Activated naive CD4-positive, alpha-beta T cell treated with anti-CD3 and anti-CD28 coated beads, Interleukin-2, amount 10 ng/mL, durations not matched to agents 7 days and 5 days (primary cell): ENCODE measurements around the gene NCKAP5.

ENCODE experiments used
- CTCF ChIA-PET: fragments of 350-600 bp; sonication (Branson Sonifier 250); formaldehyde crosslinking; loops from one replicate; lab custom pipeline; 2021; ENCODE audit warnings: antibody characterized with exemption; lab: Charles Lee
- DNase-seq: peaks from one replicate; pipeline ENCODE4 v3.0.0-alpha.2; 2020
- H3K27ac Mint-ChIP-seq: one replicate; pipeline ENCODE4 v1.8.0; 2021; ENCODE audit warnings: mild to moderate bottlenecking, moderate library complexity, mixed read lengths
- H3K27me3 Mint-ChIP-seq: one replicate; pipeline ENCODE4 v1.8.0; 2021; ENCODE audit warnings: mild to moderate bottlenecking, mixed read lengths
- H3K36me3 Mint-ChIP-seq: one replicate; pipeline ENCODE4 v1.8.0; 2021; ENCODE audit warnings: mixed read lengths
- H3K4me1 Mint-ChIP-seq: one replicate; pipeline ENCODE4 v1.8.0; 2021; ENCODE audit warnings: mixed read lengths
- H3K4me3 Mint-ChIP-seq: one replicate; pipeline ENCODE4 v1.8.0; 2021; ENCODE audit warnings: mild to moderate bottlenecking, moderate library complexity, mixed read lengths
- H3K9me3 Mint-ChIP-seq: one replicate; pipeline ENCODE4 v1.8.0; 2021; ENCODE audit warnings: mixed read lengths

The NCKAP5 gene

GRCh38 chr2:132790207-132790785 is 778.0 kb downstream of the NCKAP5 start:
- Mint-ChIP-seq H3K9me3 (no peaks in the 10 kb centered on the region), H3K4me1 (no peaks in the 10 kb centered on the region), H3K27ac (no peak overlapping the region), H3K36me3 (no peaks in the 10 kb centered on the region), H3K4me3 (no peak overlapping the region), H3K27me3 (no peaks in the 10 kb centered on the region)
- DNase-seq, result no peak
- CTCF ChIA-PET, result no interaction called here

GRCh38 chr2:132789066-132789465 is 779.2 kb downstream of the NCKAP5 start:
- Mint-ChIP-seq H3K27ac (no peak overlapping the region), H3K4me1 (no peaks in the 10 kb centered on the region), H3K27me3 (no peaks in the 10 kb centered on the region), H3K36me3 (no peaks in the 10 kb centered on the region), H3K9me3 (no peaks in the 10 kb centered on the region), H3K4me3 (no peak overlapping the region)
- no peak for DNase-seq
- CTCF ChIA-PET, result no interaction called here

- Mint-ChIP-seq H3K4me1 (no peaks in the 10 kb centered on the region), H3K36me3 (no peaks in the 10 kb centered on the region), H3K27me3 (no peaks in the 10 kb centered on the region), H3K9me3 (no peaks in the 10 kb centered on the region), H3K4me3 (no peak overlapping the region), H3K27ac (no peak overlapping the region)
- no peak for DNase-seq
- CTCF ChIA-PET, result no interaction called here
These were observed 779.9 kb downstream of the NCKAP5 start for GRCh38 chr2:132788310-132788838.

DNA sequence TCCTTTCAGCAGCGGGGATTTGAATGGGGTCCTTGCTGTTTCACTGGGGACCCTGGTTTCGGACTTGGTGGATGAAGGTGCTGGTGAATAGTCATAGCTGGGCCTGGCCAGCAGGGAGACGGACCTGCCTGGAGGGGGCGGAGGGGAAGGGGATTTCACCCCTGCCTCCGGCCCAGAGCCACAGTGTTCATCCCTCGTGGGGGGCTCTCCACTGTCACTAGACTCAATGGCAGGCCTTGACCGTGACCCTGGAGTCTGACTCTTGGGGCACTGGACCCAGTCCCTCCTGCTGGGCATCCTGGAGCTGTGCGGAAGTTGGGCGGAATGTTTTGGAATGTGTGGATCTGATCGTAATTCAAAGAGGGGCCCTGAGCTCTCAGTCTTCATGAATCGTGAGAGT is 784.4 kb downstream of the NCKAP5 start:
- no peak for DNase-seq
- CTCF ChIA-PET, result no interaction called here
- Mint-ChIP-seq H3K27me3 (no peaks in the 10 kb centered on the region), H3K4me3 (no peak overlapping the region), H3K27ac (no peak overlapping the region), H3K9me3 (no peaks in the 10 kb centered on the region), H3K36me3 (no peaks in the 10 kb centered on the region), H3K4me1 (no peaks in the 10 kb centered on the region)

DNA sequence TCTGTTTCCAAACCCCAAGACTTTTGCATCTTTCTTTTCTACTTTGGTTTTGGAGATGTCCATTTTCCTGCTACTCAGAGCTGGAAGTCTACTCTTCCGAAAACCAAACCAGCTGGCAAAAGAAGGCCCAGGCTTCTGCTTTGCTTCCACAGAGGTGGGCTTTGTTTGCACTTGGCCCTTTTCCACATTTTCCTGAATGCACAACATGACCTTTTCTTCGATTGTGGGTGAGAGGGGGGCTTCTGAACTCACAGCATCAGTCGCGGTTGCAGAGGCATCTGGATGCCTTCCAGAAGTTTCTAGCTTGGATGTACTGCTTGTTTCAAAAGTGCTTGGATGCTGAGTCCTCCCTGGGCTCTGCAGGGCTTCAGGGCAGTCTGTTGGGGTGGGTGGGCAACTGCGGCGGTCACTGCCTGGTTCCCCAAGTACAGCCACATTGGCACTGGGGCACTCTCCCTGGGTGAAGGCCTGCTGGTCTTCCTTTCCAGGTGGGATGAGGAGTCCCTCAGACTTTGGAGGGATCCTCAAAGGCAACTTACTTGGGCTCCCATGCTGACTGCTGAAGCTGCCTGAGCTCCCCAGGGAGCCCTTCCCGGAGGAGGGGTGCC is 786.0 kb downstream of the NCKAP5 start:
- Mint-ChIP-seq H3K9me3 (no peaks in the 10 kb centered on the region), H3K36me3 (no peaks in the 10 kb centered on the region), H3K4me1 (no peaks in the 10 kb centered on the region), H3K27me3 (no peaks in the 10 kb centered on the region), H3K4me3 (no peak overlapping the region), H3K27ac (no peak overlapping the region)
- no peak for DNase-seq
- CTCF ChIA-PET, result no interaction called here

DNA sequence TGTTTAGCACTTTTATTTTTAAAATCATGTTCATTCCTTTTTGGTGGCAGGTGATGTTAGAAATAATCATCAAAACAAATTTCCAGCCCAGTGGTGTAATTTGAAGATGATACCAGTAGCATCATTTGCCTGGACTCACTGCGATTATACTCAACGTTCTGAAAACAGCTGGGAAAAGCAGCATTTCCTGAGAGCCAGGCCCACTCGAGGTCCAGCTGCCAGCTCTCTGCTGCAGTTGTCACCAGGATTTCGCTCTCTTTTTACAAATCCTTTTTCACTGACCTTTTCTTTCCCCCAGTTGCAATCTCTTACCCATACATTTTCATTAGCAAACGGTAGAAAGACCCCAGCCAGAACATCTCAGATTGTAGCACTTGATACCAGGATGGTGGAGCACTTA is 787.6 kb downstream of the NCKAP5 start:
- H3K36me3 Mint-ChIP-seq, result no peaks in the 10 kb centered on the region
- H3K27ac Mint-ChIP-seq, result no peak overlapping the region
- H3K4me3 Mint-ChIP-seq, result no peak overlapping the region
- CTCF ChIA-PET, result no interaction called here
- no peak for DNase-seq
- no peaks in the 10 kb centered on the region for H3K27me3 Mint-ChIP-seq
- H3K4me1 Mint-ChIP-seq, result no peaks in the 10 kb centered on the region
- H3K9me3 Mint-ChIP-seq, result no peaks in the 10 kb centered on the region

- H3K27ac Mint-ChIP-seq, result no peak overlapping the region
- no peaks in the 10 kb centered on the region for H3K4me1 Mint-ChIP-seq
- no peak for DNase-seq
- CTCF ChIA-PET, result no interaction called here
- H3K27me3 Mint-ChIP-seq, result no peaks in the 10 kb centered on the region
- no peak overlapping the region for H3K4me3 Mint-ChIP-seq
- no peaks in the 10 kb centered on the region for H3K9me3 Mint-ChIP-seq
- H3K36me3 Mint-ChIP-seq, result no peaks in the 10 kb centered on the region
These were observed 789.0 kb downstream of the NCKAP5 start for GRCh38 chr2:132779206-132779721.

GRCh38 chr2:132776287-132776686 is 792.0 kb downstream of the NCKAP5 start:
- no peak overlapping the region for H3K4me3 Mint-ChIP-seq
- H3K9me3 Mint-ChIP-seq, result no peaks in the 10 kb centered on the region
- no peak overlapping the region for H3K27ac Mint-ChIP-seq
- no peaks in the 10 kb centered on the region for H3K4me1 Mint-ChIP-seq
- no peaks in the 10 kb centered on the region for H3K27me3 Mint-ChIP-seq
- CTCF ChIA-PET, result no interaction called here
- H3K36me3 Mint-ChIP-seq, result no peaks in the 10 kb centered on the region
- DNase-seq, result no peak

- H3K36me3 Mint-ChIP-seq, result no peaks in the 10 kb centered on the region
- H3K27ac Mint-ChIP-seq, result no peak overlapping the region
- H3K4me1 Mint-ChIP-seq, result no peaks in the 10 kb centered on the region
- DNase-seq, result no peak
- no peaks in the 10 kb centered on the region for H3K9me3 Mint-ChIP-seq
- CTCF ChIA-PET, result no interaction called here
- H3K4me3 Mint-ChIP-seq, result no peak overlapping the region
- H3K27me3 Mint-ChIP-seq, result no peaks in the 10 kb centered on the region
These were observed 794.1 kb downstream of the NCKAP5 start for GRCh38 chr2:132774189-132774588.

- Mint-ChIP-seq H3K9me3 (peaks cover under 1% of the 10 kb centered on the region), H3K27ac (no peak overlapping the region)
These were observed 794.9 kb downstream of the NCKAP5 start for GRCh38 chr2:132773331-132773730.

DNA sequence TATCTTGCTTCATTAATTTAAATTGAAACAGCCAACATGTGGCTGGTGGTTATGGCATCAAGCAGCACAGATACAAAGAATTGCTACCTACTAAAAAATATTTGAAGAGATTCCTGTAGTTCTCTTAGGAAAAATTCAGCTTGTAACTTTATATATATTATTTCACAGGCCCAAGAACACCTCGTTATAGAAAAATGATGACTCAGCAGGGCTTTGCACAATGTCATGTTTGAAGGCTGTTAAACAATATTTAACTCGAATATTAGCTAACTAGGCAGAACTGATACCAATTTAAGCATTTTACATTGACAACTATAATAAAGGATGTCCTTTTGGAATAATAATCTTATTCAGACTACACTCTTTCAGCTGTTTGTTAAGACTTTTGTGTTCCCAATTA is 795.9 kb downstream of the NCKAP5 start:
- no peaks in the 10 kb centered on the region for H3K27me3 Mint-ChIP-seq
- CTCF ChIA-PET, result no interaction called here
- DNase-seq, result no peak
- no peak overlapping the region for H3K4me3 Mint-ChIP-seq
- H3K27ac Mint-ChIP-seq, result no peak overlapping the region
- H3K9me3 Mint-ChIP-seq, result peaks cover 5% of the 10 kb centered on the region
- H3K36me3 Mint-ChIP-seq, result no peaks in the 10 kb centered on the region
- no peaks in the 10 kb centered on the region for H3K4me1 Mint-ChIP-seq

More at GRCh38 chr2:132773331-132773730, 794.9 kb downstream of the NCKAP5 start:
- CTCF ChIA-PET, result no interaction called here
- Mint-ChIP-seq H3K36me3 (no peaks in the 10 kb centered on the region), H3K4me3 (no peak overlapping the region), H3K4me1 (no peaks in the 10 kb centered on the region), H3K27me3 (no peaks in the 10 kb centered on the region)
- no peak for DNase-seq

DNA sequence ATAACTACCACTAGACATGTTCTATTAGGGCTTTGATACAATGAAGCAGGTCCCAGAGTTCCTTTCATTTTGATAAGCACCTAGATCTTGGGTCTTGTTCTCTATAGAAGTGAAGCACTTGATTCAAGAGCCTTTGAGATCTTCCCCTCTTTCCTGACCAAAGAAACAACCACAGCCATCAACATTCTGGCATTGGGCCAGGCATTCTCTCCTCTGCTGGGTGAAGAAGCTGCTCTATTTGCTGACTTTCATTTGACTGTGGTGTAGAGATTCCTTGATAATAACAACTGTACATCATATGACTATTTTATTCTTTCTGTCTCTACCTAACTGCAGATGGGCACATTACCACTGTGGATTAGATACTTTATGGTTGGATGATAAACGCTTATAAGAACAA is 801.7 kb downstream of the NCKAP5 start:
- Mint-ChIP-seq H3K9me3 (peaks cover 19% of the 10 kb centered on the region), H3K36me3 (no peaks in the 10 kb centered on the region), H3K27ac (no peak overlapping the region), H3K4me3 (no peak overlapping the region), H3K4me1 (no peaks in the 10 kb centered on the region), H3K27me3 (no peaks in the 10 kb centered on the region)
- CTCF ChIA-PET, result no interaction called here
- no peak for DNase-seq

DNA sequence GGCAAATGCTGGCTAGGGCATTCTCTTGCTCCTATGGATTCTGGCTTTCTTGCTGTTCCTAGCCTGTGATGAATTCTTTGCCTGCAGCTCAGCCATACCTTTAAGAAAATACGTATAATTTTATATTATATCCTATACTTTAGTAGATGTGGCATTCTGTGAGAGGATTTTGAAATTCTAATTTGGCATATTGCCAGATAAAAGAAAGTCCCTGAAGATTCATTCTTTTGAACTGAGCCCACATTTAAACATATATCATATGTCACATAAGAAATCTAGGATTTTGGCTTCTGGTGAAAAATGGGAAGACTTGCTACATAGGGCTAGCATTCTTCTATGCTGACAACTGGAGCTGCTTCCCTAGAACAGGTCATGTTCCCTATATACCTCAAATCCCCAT is 806.8 kb downstream of the NCKAP5 start:
- H3K4me3 Mint-ChIP-seq, result no peak overlapping the region
- H3K4me1 Mint-ChIP-seq, result no peaks in the 10 kb centered on the region
- no peaks in the 10 kb centered on the region for H3K36me3 Mint-ChIP-seq
- no peaks in the 10 kb centered on the region for H3K27me3 Mint-ChIP-seq
- H3K9me3 Mint-ChIP-seq, result peaks cover 11% of the 10 kb centered on the region
- H3K27ac Mint-ChIP-seq, result no peak overlapping the region
- CTCF ChIA-PET, result interaction anchor here (0.6 kb wide), 1 partner anchor 25 kb away, joined by 3 read pairs; no protein-coding TSS in a partner anchor
- no peak for DNase-seq

GRCh38 chr2:132760971-132761370 is 807.3 kb downstream of the NCKAP5 start:
- CTCF ChIA-PET, result no interaction called here
- peaks cover 11% of the 10 kb centered on the region for H3K9me3 Mint-ChIP-seq

DNA sequence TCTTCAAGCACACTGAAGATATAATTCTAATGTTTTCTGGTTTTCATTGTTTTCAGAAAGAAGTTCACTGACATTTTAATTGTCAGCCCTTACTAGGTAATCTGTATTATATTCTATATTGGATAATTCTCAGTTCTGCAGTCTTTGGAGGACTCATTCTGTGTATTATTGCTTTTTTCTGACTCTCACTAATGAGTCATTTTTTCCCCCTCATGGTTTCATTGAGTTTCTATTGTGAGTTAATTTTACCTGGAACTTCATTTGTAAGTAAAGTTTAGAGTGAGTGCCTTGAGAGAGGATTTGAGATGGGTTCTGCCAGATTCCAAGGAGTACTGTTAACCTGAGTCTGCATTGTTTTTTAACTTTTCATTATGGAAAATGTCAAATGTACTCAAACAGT is 807.9 kb downstream of the NCKAP5 start:
- CTCF ChIA-PET, result no interaction called here

More at GRCh38 chr2:132760971-132761370, 807.3 kb downstream of the NCKAP5 start:
- Mint-ChIP-seq H3K27ac (no peak overlapping the region), H3K4me3 (no peak overlapping the region), H3K4me1 (no peaks in the 10 kb centered on the region), H3K27me3 (no peaks in the 10 kb centered on the region), H3K36me3 (no peaks in the 10 kb centered on the region)
- no peak for DNase-seq

More for the DNA sequence above, 807.9 kb downstream of the NCKAP5 start:
- no peaks in the 10 kb centered on the region for H3K27me3 Mint-ChIP-seq
- no peak overlapping the region for H3K27ac Mint-ChIP-seq
- H3K9me3 Mint-ChIP-seq, result peaks cover 11% of the 10 kb centered on the region
- no peaks in the 10 kb centered on the region for H3K4me1 Mint-ChIP-seq
- no peaks in the 10 kb centered on the region for H3K36me3 Mint-ChIP-seq
- DNase-seq, result no peak
- H3K4me3 Mint-ChIP-seq, result no peak overlapping the region
